ENCODE measurements around the gene HEXIM2. TPM values are rescaled to one million over a fixed set of nuclear protein-coding genes. Genes with fewer than 3 reads are reported as not detected.

Gene HEXIM2
- total and polyA plus RNA-seq, 2 of the 13 experiments (the other 11 are each of a cell fraction or from before 2014, with no cell fraction given), result 27.1 to 32.4 TPM

- TF ChIP-seq, protein P1, sequence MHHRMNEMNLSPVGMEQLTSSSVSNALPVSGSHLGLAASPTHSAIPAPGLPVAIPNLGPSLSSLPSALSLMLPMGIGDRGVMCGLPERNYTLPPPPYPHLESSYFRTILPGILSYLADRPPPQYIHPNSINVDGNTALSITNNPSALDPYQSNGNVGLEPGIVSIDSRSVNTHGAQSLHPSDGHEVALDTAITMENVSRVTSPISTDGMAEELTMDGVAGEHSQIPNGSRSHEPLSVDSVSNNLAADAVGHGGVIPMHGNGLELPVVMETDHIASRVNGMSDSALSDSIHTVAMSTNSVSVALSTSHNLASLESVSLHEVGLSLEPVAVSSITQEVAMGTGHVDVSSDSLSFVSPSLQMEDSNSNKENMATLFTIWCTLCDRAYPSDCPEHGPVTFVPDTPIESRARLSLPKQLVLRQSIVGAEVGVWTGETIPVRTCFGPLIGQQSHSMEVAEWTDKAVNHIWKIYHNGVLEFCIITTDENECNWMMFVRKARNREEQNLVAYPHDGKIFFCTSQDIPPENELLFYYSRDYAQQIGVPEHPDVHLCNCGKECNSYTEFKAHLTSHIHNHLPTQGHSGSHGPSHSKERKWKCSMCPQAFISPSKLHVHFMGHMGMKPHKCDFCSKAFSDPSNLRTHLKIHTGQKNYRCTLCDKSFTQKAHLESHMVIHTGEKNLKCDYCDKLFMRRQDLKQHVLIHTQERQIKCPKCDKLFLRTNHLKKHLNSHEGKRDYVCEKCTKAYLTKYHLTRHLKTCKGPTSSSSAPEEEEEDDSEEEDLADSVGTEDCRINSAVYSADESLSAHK (CRISPR knock-in tag; IDR thresholded peaks at IDR 0.05; ENCODE audit: borderline replicate concordance), result no peak
- TF ChIP-seq, protein P2, sequence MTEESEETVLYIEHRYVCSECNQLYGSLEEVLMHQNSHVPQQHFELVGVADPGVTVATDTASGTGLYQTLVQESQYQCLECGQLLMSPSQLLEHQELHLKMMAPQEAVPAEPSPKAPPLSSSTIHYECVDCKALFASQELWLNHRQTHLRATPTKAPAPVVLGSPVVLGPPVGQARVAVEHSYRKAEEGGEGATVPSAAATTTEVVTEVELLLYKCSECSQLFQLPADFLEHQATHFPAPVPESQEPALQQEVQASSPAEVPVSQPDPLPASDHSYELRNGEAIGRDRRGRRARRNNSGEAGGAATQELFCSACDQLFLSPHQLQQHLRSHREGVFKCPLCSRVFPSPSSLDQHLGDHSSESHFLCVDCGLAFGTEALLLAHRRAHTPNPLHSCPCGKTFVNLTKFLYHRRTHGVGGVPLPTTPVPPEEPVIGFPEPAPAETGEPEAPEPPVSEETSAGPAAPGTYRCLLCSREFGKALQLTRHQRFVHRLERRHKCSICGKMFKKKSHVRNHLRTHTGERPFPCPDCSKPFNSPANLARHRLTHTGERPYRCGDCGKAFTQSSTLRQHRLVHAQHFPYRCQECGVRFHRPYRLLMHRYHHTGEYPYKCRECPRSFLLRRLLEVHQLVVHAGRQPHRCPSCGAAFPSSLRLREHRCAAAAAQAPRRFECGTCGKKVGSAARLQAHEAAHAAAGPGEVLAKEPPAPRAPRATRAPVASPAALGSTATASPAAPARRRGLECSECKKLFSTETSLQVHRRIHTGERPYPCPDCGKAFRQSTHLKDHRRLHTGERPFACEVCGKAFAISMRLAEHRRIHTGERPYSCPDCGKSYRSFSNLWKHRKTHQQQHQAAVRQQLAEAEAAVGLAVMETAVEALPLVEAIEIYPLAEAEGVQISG (CRISPR knock-in tag; IDR thresholded peaks at IDR 0.05), result no peak
- TF ChIP-seq, protein P3, sequence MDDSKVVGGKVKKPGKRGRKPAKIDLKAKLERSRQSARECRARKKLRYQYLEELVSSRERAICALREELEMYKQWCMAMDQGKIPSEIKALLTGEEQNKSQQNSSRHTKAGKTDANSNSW (CRISPR knock-in tag; IDR thresholded peaks at IDR 0.05; ENCODE audit: borderline replicate concordance), result no peak
- no peak for TF ChIP-seq ZSCAN31 (CRISPR knock-in tag; IDR thresholded peaks at IDR 0.05; ENCODE audit: low read depth)
- TF ChIP-seq TEF (CRISPR knock-in tag; IDR thresholded peaks at IDR 0.05), result no peak; the same call in 1 of the 2 replicates
- no peak for TF ChIP-seq PRDM15 (CRISPR knock-in tag; IDR thresholded peaks at IDR 0.05)
- TF ChIP-seq, protein P4, sequence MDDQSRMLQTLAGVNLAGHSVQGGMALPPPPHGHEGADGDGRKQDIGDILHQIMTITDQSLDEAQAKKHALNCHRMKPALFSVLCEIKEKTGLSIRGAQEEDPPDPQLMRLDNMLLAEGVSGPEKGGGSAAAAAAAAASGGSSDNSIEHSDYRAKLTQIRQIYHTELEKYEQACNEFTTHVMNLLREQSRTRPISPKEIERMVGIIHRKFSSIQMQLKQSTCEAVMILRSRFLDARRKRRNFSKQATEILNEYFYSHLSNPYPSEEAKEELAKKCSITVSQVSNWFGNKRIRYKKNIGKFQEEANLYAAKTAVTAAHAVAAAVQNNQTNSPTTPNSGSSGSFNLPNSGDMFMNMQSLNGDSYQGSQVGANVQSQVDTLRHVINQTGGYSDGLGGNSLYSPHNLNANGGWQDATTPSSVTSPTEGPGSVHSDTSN (CRISPR knock-in tag; IDR thresholded peaks at IDR 0.05; ENCODE audit: borderline replicate concordance), result no peak
- no peak for TF ChIP-seq ZNF232 (CRISPR knock-in tag; IDR thresholded peaks at IDR 0.05; ENCODE audit: borderline replicate concordance)
- no peak for TF ChIP-seq ZKSCAN8 (CRISPR knock-in tag; IDR thresholded peaks at IDR 0.05; ENCODE audit: borderline replicate concordance)
- TF ChIP-seq NFYC (CRISPR knock-in tag; IDR thresholded peaks at IDR 0.05), result no peak
- no peak for TF ChIP-seq ZNF556 (CRISPR knock-in tag; IDR thresholded peaks at IDR 0.05; ENCODE audit: borderline replicate concordance)
- TF ChIP-seq ZFP36L2 (CRISPR knock-in tag; IDR thresholded peaks at IDR 0.05), result no peak
- no peak for TF ChIP-seq CHD2 (IDR thresholded peaks at IDR 0.05; ENCODE audit: low read depth, low read length)
- TF ChIP-seq ZNF350 (CRISPR knock-in tag; IDR thresholded peaks at IDR 0.05; ENCODE audit: borderline replicate concordance, low read depth), result 0 out of 2 replicates have a peak, but pooled peaks have one; percentile 10
- no peak for TF ChIP-seq CBX1 (IDR thresholded peaks at IDR 0.05; ENCODE audit: low read depth)
- no peak for TF ChIP-seq PITX1 (CRISPR knock-in tag; IDR thresholded peaks at IDR 0.05)
- TF ChIP-seq ZNF460 (CRISPR knock-in tag; IDR thresholded peaks at IDR 0.05; ENCODE audit: borderline replicate concordance), result no peak
- no peak for TF ChIP-seq BRCA1 (CRISPR knock-in tag; IDR thresholded peaks at IDR 0.05)
Measured at GRCh38 chr17:45162025-45162687, 481 bp downstream of the HEXIM2 start (continued).
